NCI-H2171 (cell line): ENCODE results near the gene PLXND1.

Experiments
- DNase-seq: peaks from one replicate; lab custom pipeline; 2025; lab: John Stamatoyannopoulos, UW

The PLXND1 gene

GRCh38 chr3:129563332-129563731, 43.1 kb downstream of the PLXND1 start:
- DNase-seq, result no peak

- DNase-seq, result no peak
These were observed 43.7 kb downstream of the PLXND1 start for GRCh38 chr3:129562803-129563202.

- no peak for DNase-seq
These were observed 44.7 kb downstream of the PLXND1 start for GRCh38 chr3:129561619-129562248.

GRCh38 chr3:129560911-129561594, 45.4 kb downstream of the PLXND1 start:
- no peak for DNase-seq

GRCh38 chr3:129560269-129560787, 46.1 kb downstream of the PLXND1 start:
- peak; percentile 18 for DNase-seq

GRCh38 chr3:129559565-129560079, 46.9 kb downstream of the PLXND1 start:
- DNase-seq, result no peak

GRCh38 chr3:129558772-129559564, 47.5 kb downstream of the PLXND1 start:
- DNase-seq, result no peak

- DNase-seq, result no peak
These were observed 48.2 kb downstream of the PLXND1 start for GRCh38 chr3:129558081-129558771.

- no peak for DNase-seq
These were observed 49.0 kb downstream of the PLXND1 start for GRCh38 chr3:129557548-129557894.

GRCh38 chr3:129556890-129557547, 49.5 kb downstream of the PLXND1 start:
- no peak for DNase-seq

GRCh38 chr3:129556358-129556695, 50.1 kb downstream of the PLXND1 start:
- no peak for DNase-seq

GRCh38 chr3:129555616-129556357, 50.7 kb downstream of the PLXND1 start:
- no peak for DNase-seq

GRCh38 chr3:129555153-129555550, 51.3 kb downstream of the PLXND1 start:
- no peak for DNase-seq

- DNase-seq, result no peak
These were observed 51.9 kb downstream of the PLXND1 start for GRCh38 chr3:129554356-129555152.

GRCh38 chr3:129553719-129554118, 52.8 kb downstream of the PLXND1 start:
- DNase-seq, result peak; percentile 25

GRCh38 chr3:129553171-129553570, 53.3 kb downstream of the PLXND1 start:
- DNase-seq, result peak; percentile 31

- DNase-seq, result no peak
These were observed 54.0 kb downstream of the PLXND1 start for GRCh38 chr3:129552287-129553050.

GRCh38 chr3:129549805-129550204, 56.7 kb downstream of the PLXND1 start:
- DNase-seq, result no peak
